ENCODE data around the gene PASK. TPM values are rescaled to one million over a fixed set of nuclear protein-coding genes. Genes with fewer than 3 reads are reported as not detected.

Gene PASK
- total and polyA plus RNA-seq, 9 of the 15 experiments (the other 6 are each of a cell fraction or from before 2014, with no cell fraction given): 1.5 to 30.3 (median 9.9) TPM

DNA sequence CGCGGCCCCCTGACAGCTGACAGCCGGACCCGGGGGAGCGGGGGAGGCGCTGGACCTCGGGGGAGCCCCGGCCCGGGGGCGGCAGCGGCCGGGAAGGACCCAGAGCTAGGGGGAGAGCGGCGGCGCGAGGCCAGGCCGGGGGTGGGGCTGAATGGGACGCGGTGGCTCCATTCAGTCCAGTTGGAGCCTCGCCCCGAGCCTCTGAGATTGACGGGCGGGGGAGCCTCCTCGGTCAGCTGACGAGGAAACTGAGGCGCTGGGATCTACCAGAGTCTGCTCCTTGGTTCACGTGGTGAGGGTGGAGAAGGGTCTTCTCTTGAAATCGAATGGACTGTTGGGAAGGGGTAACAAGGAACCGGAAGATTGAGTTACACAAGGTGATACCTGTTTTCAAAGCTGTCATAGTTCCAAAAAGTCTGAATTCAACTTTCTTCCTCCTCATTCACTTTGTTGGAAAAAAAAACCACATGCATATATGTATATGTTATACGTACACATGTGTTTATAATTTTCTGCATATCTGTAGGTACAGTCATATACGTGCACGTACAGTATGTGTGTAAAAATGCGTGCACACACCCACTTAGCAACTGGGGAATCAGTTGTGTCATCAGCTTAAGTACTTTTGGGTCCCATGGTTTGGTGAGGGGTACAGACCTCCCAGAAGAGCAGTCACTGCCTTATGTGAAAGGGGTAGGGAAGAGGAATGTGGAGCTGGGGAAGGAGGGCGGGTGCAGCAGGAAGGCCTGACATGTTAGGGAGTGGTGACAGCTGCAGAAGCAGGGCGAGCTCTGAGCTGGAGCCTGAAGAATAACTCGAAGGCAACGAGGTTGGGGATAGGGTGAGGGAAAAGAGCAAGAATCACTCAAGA, 1.6 kb upstream of the PASK start (continued):
- TF ChIP-seq HOMEZ (CRISPR knock-in tag; IDR thresholded peaks at IDR 0.05): no peak
- TF ChIP-seq RUNX1 (IDR thresholded peaks at IDR 0.05; ENCODE audit: low read depth): no peak
- TF ChIP-seq MCM3 (IDR thresholded peaks at IDR 0.05): no peak
- TF ChIP-seq ZBTB12 (CRISPR knock-in tag; IDR thresholded peaks at IDR 0.05): no peak
- TF ChIP-seq SRSF3 (IDR thresholded peaks at IDR 0.05; ENCODE audit: insufficient read depth, low read length): no peak
- 0 out of 2 replicates have a peak, but pooled peaks have one; percentile 34 for TF ChIP-seq C11orf30 (IDR thresholded peaks at IDR 0.05; ENCODE audit: low read depth)
- TF ChIP-seq FOXM1 (IDR thresholded peaks at IDR 0.05; ENCODE audit: low read depth): no peak
- TF ChIP-seq FOXM1 (CRISPR knock-in tag; IDR thresholded peaks at IDR 0.05; ENCODE audit: low read depth): 0 out of 2 replicates have a peak, but pooled peaks have one; percentile 16
- TF ChIP-seq MEIS2 (IDR thresholded peaks at IDR 0.05; ENCODE audit: partially characterized antibody): no peak
- TF ChIP-seq KDM2B (CRISPR knock-in tag; IDR thresholded peaks at IDR 0.05): no peak
- 0 out of 4 replicates have a peak, but pooled peaks of 1 of the 2 experiments have one; percentile 13 for TF ChIP-seq MAZ (CRISPR knock-in tag; conservative IDR thresholded peaks at IDR 0.05 in 1 of 2, IDR thresholded peaks at IDR 0.05 in 1 of 2)
- TF ChIP-seq MCM7 (IDR thresholded peaks at IDR 0.05): no peak
- no peak for TF ChIP-seq FOXK2 (conservative IDR thresholded peaks at IDR 0.05 in 1 of 2, IDR thresholded peaks at IDR 0.05 in 1 of 2; ENCODE audit: low read depth in 2 of 2)
- TF ChIP-seq CREB1 (IDR thresholded peaks at IDR 0.05): no peak
- no peak for TF ChIP-seq CREB1 (CRISPR knock-in tag; IDR thresholded peaks at IDR 0.05)
- TF ChIP-seq, protein P1, sequence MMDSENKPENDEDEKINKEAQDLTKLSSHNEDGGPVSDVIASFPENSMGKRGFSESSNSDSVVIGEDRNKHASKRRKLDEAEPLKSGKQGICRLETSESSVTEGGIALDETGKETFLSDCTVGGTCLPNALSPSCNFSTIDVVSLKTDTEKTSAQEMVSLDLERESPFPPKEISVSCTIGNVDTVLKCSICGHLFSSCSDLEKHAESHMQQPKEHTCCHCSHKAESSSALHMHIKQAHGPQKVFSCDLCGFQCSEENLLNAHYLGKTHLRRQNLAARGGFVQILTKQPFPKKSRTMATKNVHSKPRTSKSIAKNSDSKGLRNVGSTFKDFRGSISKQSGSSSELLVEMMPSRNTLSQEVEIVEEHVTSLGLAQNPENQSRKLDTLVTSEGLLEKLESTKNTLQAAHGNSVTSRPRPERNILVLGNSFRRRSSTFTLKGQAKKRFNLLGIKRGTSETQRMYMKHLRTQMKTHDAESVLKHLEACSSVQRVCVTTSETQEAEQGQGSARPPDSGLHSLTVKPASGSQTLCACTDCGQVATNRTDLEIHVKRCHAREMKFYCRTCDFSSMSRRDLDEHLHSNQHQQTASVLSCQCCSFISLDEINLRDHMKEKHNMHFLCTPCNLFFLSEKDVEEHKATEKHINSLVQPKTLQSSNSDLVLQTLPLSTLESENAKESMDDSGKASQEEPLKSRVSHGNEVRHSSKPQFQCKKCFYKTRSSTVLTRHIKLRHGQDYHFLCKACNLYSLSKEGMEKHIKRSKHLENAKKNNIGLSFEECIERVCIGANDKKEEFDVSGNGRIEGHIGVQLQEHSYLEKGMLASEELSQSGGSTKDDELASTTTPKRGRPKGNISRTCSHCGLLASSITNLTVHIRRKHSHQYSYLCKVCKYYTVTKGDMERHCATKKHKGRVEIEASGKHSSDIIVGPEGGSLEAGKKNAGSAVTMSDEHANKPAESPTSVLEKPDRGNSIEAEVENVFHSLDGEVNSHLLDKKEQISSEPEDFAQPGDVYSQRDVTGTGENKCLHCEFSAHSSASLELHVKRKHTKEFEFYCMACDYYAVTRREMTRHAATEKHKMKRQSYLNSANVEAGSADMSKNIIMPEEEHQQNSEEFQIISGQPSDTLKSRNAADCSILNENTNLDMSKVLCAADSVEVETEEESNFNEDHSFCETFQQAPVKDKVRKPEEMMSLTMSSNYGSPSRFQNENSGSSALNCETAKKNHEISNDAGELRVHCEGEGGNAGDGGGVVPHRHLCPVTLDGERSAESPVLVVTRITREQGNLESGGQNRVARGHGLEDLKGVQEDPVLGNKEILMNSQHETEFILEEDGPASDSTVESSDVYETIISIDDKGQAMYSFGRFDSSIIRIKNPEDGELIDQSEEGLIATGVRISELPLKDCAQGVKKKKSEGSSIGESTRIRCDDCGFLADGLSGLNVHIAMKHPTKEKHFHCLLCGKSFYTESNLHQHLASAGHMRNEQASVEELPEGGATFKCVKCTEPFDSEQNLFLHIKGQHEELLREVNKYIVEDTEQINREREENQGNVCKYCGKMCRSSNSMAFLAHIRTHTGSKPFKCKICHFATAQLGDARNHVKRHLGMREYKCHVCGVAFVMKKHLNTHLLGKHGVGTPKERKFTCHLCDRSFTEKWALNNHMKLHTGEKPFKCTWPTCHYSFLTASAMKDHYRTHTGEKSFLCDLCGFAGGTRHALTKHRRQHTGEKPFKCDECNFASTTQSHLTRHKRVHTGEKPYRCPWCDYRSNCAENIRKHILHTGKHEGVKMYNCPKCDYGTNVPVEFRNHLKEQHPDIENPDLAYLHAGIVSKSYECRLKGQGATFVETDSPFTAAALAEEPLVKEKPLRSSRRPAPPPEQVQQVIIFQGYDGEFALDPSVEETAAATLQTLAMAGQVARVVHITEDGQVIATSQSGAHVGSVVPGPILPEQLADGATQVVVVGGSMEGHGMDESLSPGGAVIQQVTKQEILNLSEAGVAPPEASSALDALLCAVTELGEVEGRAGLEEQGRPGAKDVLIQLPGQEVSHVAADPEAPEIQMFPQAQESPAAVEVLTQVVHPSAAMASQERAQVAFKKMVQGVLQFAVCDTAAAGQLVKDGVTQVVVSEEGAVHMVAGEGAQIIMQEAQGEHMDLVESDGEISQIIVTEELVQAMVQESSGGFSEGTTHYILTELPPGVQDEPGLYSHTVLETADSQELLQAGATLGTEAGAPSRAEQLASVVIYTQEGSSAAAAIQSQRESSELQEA (IDR thresholded peaks at IDR 0.05; ENCODE audit: low read depth): no peak
